H1 (cell line): ENCODE results near the gene GLOD4. TPM values are rescaled to one million over a fixed set of nuclear protein-coding genes. Genes with fewer than 3 reads are reported as not detected.

Experiments
- CTCF ChIA-PET: fragments of 300-600 bp; sonication (Branson Sonifier 250); formaldehyde crosslinking; loops from one replicate; lab custom pipeline; 2021; ENCODE audit not compliant: partially characterized antibody; lab: Charles Lee
- POLR2A ChIA-PET: fragments of 300-600 bp; sonication (Branson Sonifier 250); formaldehyde crosslinking; loops from one replicate; lab custom pipeline; 2021; ENCODE audit warnings: inconsistent platforms; ENCODE audit not compliant: partially characterized antibody; lab: Charles Lee
- DNase-seq, 2 experiments: peaks; one replicate each; pipeline versions ENCODE4 v3.0.0 to v3.0.0-alpha.2; 2010 to 2022; ENCODE audit warnings: low spot score in 2 of 2, low read depth in 1 of 2, mixed read lengths in 1 of 2
- FAIRE-seq: peaks from 2 replicates; lab custom pipeline; 2011; peaks lifted over from hg19 to GRCh38; lab: Jason Lieb, UNC
- H2AFZ ChIP-seq: 2 replicates; pipeline ENCODE4 v1.8.1; 2012; ENCODE audit warnings: low read length, inconsistent platforms
- H2AK5ac ChIP-seq: 2 replicates; pipeline ENCODE4 v1.6.1; 2013; ENCODE audit warnings: low read depth, low read length
- H2BK120ac ChIP-seq: replicated peaks from 2 replicates; pipeline ENCODE3; 2013; ENCODE audit warnings: low read depth, low read length, inconsistent platforms
- H2BK12ac ChIP-seq: 2 replicates; pipeline ENCODE4 v1.6.1; 2013; ENCODE audit warnings: low read depth, low read length
- H2BK15ac ChIP-seq: 2 replicates; pipeline ENCODE4 v1.6.1; 2013; ENCODE audit warnings: low read length
- H2BK20ac ChIP-seq: 2 replicates; pipeline ENCODE4 v1.6.1; 2013; ENCODE audit warnings: low read length
- H2BK5ac ChIP-seq: 2 replicates; pipeline ENCODE4 v1.6.1; 2013; ENCODE audit warnings: low read depth, low read length
- H3K14ac ChIP-seq: 2 replicates; pipeline ENCODE4 v1.6.1; 2013; ENCODE audit warnings: inconsistent platforms; ENCODE audit not compliant: insufficient read length
- H3K18ac ChIP-seq: 2 replicates; pipeline ENCODE4 v1.6.1; 2013; ENCODE audit warnings: low read length; ENCODE audit errors: extremely low read depth
- H3K23ac ChIP-seq: 2 replicates; pipeline ENCODE4 v1.6.1; 2013; ENCODE audit warnings: inconsistent platforms; ENCODE audit not compliant: insufficient read length
- H3K23me2 ChIP-seq: 2 replicates; pipeline ENCODE4 v1.6.1; 2013; ENCODE audit warnings: low read depth, low read length
- H3K27ac ChIP-seq: 2 replicates; pipeline ENCODE4 v1.6.1; 2011; ENCODE audit warnings: low read depth, low read length, inconsistent platforms
- H3K27me3 ChIP-seq, 4 experiments: replicated peaks in 1 of 4; 1 replicate in 1 of 4; 2 replicates in 3 of 4; pipeline versions ENCODE4 v1.6.1 to v1.8.1; 2011 to 2013; ENCODE audit warnings: low read length in 3 of 4, mild to moderate bottlenecking in 3 of 4, inconsistent platforms in 2 of 4, mixed read lengths in 2 of 4, moderate library complexity in 1 of 4; ENCODE audit not compliant: control insufficient read depth in 3 of 4, insufficient read depth in 3 of 4; ENCODE audit errors: extremely low read depth in 1 of 4
- H3K36me3 ChIP-seq, 4 experiments: 2 replicates each; pipeline versions ENCODE4 v1.6.1 to v1.8.1; 2011 to 2013; ENCODE audit warnings: mild to moderate bottlenecking in 4 of 4, low read length in 3 of 4, moderate library complexity in 2 of 4, control low read depth in 1 of 4, inconsistent platforms in 1 of 4; ENCODE audit not compliant: insufficient read depth in 4 of 4, control insufficient read depth in 2 of 4
- H3K4ac ChIP-seq: replicated peaks from 2 replicates; pipeline ENCODE3; 2013; ENCODE audit warnings: low read length, low read depth, mixed read lengths, inconsistent platforms; ENCODE audit not compliant: insufficient read length
- H3K4me1 ChIP-seq, 4 experiments: replicated peaks in 1 of 4; 1 replicate in 1 of 4; 2 replicates in 3 of 4; pipeline versions ENCODE4 v1.6.1 to v1.8.1; 2011 to 2013; ENCODE audit warnings: low read length in 3 of 4, inconsistent platforms in 2 of 4, mixed read lengths in 1 of 4; ENCODE audit not compliant: insufficient read depth in 4 of 4, control insufficient read depth in 3 of 4
- H3K4me2 ChIP-seq, 2 experiments: 2 replicates each; pipeline versions ENCODE4 v1.6.1 to v1.8.1; 2011 to 2013; ENCODE audit warnings: low read depth in 2 of 2, low read length in 2 of 2, control low read depth in 1 of 2, inconsistent platforms in 1 of 2, mild to moderate bottlenecking in 1 of 2; ENCODE audit not compliant: insufficient read depth in 1 of 2
- H3K4me3 ChIP-seq, 4 experiments: fragments of 200-600, 300-600 bp in 1 of 4; sonication (generic), shearing (Covaris generic), sonication (Bioruptor Twin) in 1 of 4; 2 replicates each; pipeline versions ENCODE4 v1.5.1 to v1.8.1; 2011 to 2016; ENCODE audit warnings: low read length in 4 of 4, low read depth in 3 of 4, control low read depth in 2 of 4, inconsistent platforms in 2 of 4, mild to moderate bottlenecking in 2 of 4, mixed read lengths in 1 of 4, moderate library complexity in 1 of 4; ENCODE audit not compliant: insufficient read depth in 2 of 4; ENCODE audit errors: extremely low read depth in 1 of 4
- H3K56ac ChIP-seq: replicated peaks from 2 replicates; pipeline ENCODE3; 2013; ENCODE audit warnings: low read depth, mild to moderate bottlenecking, mixed read lengths, low read length, inconsistent platforms; ENCODE audit not compliant: insufficient read length
- H3K79me1 ChIP-seq: 2 replicates; pipeline ENCODE4 v1.6.1; 2013; ENCODE audit warnings: low read depth, low read length, control low read depth
- H3K79me2 ChIP-seq, 2 experiments: 2 replicates each; pipeline versions ENCODE4 v1.6.1 to v1.8.1; 2012 to 2013; ENCODE audit warnings: low read length in 2 of 2, mild to moderate bottlenecking in 2 of 2, inconsistent platforms in 1 of 2; ENCODE audit not compliant: insufficient read depth in 2 of 2, control insufficient read depth in 1 of 2
- H3K9ac ChIP-seq, 4 experiments: replicated peaks in 1 of 4; 1 replicate in 1 of 4; 2 replicates in 3 of 4; pipeline versions ENCODE4 v1.6.1 to v1.8.1; 2011 to 2013; ENCODE audit warnings: low read depth in 3 of 4, low read length in 3 of 4, control low read depth in 2 of 4, mild to moderate bottlenecking in 2 of 4, moderate library complexity in 2 of 4, inconsistent platforms in 1 of 4; ENCODE audit errors: extremely low read depth in 1 of 4
- H3K9me3 ChIP-seq, 2 experiments: 2 replicates each; pipeline versions ENCODE4 v1.6.1 to v1.8.1; 2012 to 2013; ENCODE audit warnings: mild to moderate bottlenecking in 2 of 2, moderate library complexity in 2 of 2, control low read depth in 1 of 2, inconsistent platforms in 1 of 2, low read depth in 1 of 2, low read length in 1 of 2, mixed read lengths in 1 of 2; ENCODE audit not compliant: insufficient read depth in 2 of 2
- H4K20me1 ChIP-seq, 2 experiments: replicated peaks in 1 of 2; 2 replicates each; pipeline versions ENCODE3 to v1.8.1; 2011 to 2013; ENCODE audit warnings: inconsistent platforms in 2 of 2, low read length in 2 of 2, mild to moderate bottlenecking in 1 of 2; ENCODE audit not compliant: insufficient read depth in 2 of 2, control insufficient read depth in 1 of 2
- H4K5ac ChIP-seq: 2 replicates; pipeline ENCODE4 v1.6.1; 2013; ENCODE audit warnings: low read length, low read depth, mixed read lengths, inconsistent platforms; ENCODE audit not compliant: insufficient read length
- H4K8ac ChIP-seq: 2 replicates; pipeline ENCODE4 v1.8.0; 2013; ENCODE audit warnings: mild to moderate bottlenecking, moderate library complexity, low read length, inconsistent platforms; ENCODE audit not compliant: insufficient read depth; ENCODE audit errors: extremely low read depth
- H4K91ac ChIP-seq: replicated peaks from 2 replicates; pipeline ENCODE3; 2013; ENCODE audit warnings: low read length, mixed read lengths, inconsistent platforms; ENCODE audit not compliant: insufficient read length
- ASH2L ChIP-seq: fragments of 200-600, 300-600 bp; sonication (generic); IDR thresholded peaks from one replicate; pipeline ENCODE4 v1.7.1; 2017; ENCODE audit warnings: low read length
- BCL11A ChIP-seq, 2 experiments: IDR thresholded peaks; one replicate each; pipeline ENCODE4 v1.6.1; 2011; ENCODE audit warnings: low read depth in 2 of 2, low read length in 2 of 2, mild to moderate bottlenecking in 2 of 2
- CHD2 ChIP-seq: IDR thresholded peaks from 2 replicates; pipeline ENCODE4 v1.6.1; 2012; ENCODE audit warnings: low read length, improper control_type of control experiment
- EGR1 ChIP-seq: IDR thresholded peaks from 2 replicates; pipeline ENCODE4 v1.6.1; 2011; ENCODE audit warnings: low read depth, low read length, borderline replicate concordance
- FOSL1 ChIP-seq: IDR thresholded peaks from 2 replicates; pipeline ENCODE4 v1.6.1; 2011; ENCODE audit warnings: mild to moderate bottlenecking, low read depth, low read length, moderate library complexity; ENCODE audit not compliant: insufficient read depth
- HDAC2 ChIP-seq, 2 experiments: fragments of 300-600 bp in 1 of 2; sonication (generic) in 1 of 2; IDR thresholded peaks; 2 replicates each; pipeline ENCODE4 v1.6.1; 2011 to 2012; ENCODE audit warnings: low read depth in 2 of 2, low read length in 2 of 2, mild to moderate bottlenecking in 2 of 2, moderate library complexity in 2 of 2, borderline replicate concordance in 1 of 2, inconsistent platforms in 1 of 2
- HDAC6 ChIP-seq: IDR thresholded peaks from one replicate; pipeline ENCODE4 v1.7.1; 2012; ENCODE audit warnings: low read depth, mild to moderate bottlenecking, inconsistent platforms, low read length, moderate library complexity
- SP1 ChIP-seq: IDR thresholded peaks from 2 replicates; pipeline ENCODE4 v1.6.1; 2011; ENCODE audit warnings: low read depth, low read length
- WGBS, 2 experiments: shearing (Covaris generic) in 1 of 2; methylation state at CpG; one replicate each; pipeline versions ENCODE4 v1.1.6 to v1.1.7; 2013 to 2015; ENCODE audit warnings: low lambda C conversion rate in 2 of 2, mixed read lengths in 2 of 2, inconsistent platforms in 1 of 2, low coverage in 1 of 2, missing lambda C conversion rate in 1 of 2; ENCODE audit not compliant: insufficient replicate concordance in 2 of 2, insufficient coverage in 1 of 2, insufficient read length in 1 of 2; ENCODE audit errors: extremely low coverage in 1 of 2, missing lambda C conversion rate in 1 of 2; 5-methylcytosine and 5-hydroxymethylcytosine counted together
- polyA plus RNA-seq, 7 experiments: library from polyadenylated mRNA; depleted of rRNA in 3 of 7; stranded (reverse) in 5 of 7; unstranded in 2 of 7; fragments of >200 nt in 5 of 7; fragments of 200-250 nt in 2 of 7; gene quantifications; 1 replicate in 5 of 7; 2 replicates in 1 of 7; 4 replicates in 1 of 7; pipeline versions ENCODE4 v1.2.1 to v1.2.3, GENCODE V29; 2011 to 2013; ENCODE audit warnings: missing spikeins in 2 of 7, mixed read lengths in 2 of 7
- total RNA-seq: library from RNA; stranded (reverse); fragmentation: NEBNext Ultra II Directional; extraction: Animal tissue kit (Norgen Biotek cat#: 25700); gene quantifications from 2 replicates; pipeline ENCODE4 v1.2.1, GENCODE V29; 2021
- TF ChIP-seq, protein P1 (sequence below): IDR thresholded peaks from 2 replicates; pipeline ENCODE4 v1.6.1; 2011; ENCODE audit warnings: low read length, improper control_type of control experiment

GLOD4 gene
- total and polyA plus RNA-seq, 2 of the 8 experiments (the other 6 are each of a cell fraction or from before 2014, with no cell fraction given), result 36.8 to 81.3 TPM

DNA sequence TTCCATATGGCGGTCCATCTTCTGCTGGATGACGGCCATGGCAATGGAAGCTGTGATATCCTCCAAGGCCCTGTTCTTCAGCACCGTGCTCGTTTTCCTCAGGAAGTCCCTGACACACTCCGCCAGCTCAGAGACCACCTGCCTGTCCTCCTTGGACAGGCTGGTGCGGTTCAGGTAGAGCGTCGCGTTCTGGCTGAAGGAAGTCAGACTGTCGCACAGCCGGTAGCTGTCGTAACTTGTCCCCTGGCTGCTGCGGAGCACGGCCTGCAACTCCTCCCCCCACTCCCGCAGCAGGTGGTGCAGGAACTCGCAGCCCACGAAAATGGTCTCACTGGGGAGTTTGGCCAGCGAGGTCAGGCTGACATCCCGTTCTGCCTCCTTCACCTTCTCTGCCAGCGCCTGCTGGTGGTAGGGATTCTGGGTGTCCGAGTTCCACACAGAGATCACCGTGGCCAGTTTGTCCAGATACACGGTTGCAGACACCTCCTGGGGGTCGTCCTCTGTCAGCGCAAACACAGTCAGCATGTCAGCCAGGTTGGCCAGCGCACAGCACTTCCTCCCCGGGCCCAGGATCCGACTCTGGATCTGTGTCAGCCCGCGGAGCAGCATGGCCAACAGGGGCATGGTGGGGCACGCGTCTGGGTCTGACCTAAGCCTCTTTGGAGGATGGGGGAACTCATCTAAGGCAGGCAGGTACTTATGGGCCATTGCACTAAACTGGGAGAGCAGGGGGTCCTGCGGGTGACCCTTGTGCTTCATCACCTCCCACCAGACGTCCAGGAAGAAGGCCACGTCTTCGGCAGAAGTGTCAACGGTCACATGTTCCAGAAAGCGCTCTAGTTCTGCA is 35.1 kb downstream of the GLOD4 start:
- CTCF ChIA-PET, result interaction anchor here (1.0 kb wide), 1 partner anchor 28 kb away, joined by 3 read pairs; no protein-coding TSS in a partner anchor
- POLR2A ChIA-PET, result interaction anchor here (0.7 to 3.9 kb wide), 4 partner anchors 10 to 18 kb away, joined by 3 to 15 read pairs (median 6); no protein-coding TSS in a partner anchor
- Histone ChIP-seq H2BK20ac (no peak overlapping the region), H3K4me1 (peaks cover 0 to 8% (median 3%) of the 10 kb centered on the region in 4 experiments; a peak in 4 of 7 replicates), H3K9me3 (peaks cover 4 to 7% of the 10 kb centered on the region in 2 experiments; a peak in 2 of 4 replicates), H3K27me3 (no peaks in the 10 kb centered on the region), H3K18ac (no peak overlapping the region), H3K56ac (no peak overlapping the region), H2BK15ac (no peak overlapping the region), H3K36me3 (peaks cover 30 to 69% (median 42%) of the 10 kb centered on the region in 4 experiments), H2BK12ac (no peak overlapping the region), H3K4me3 (no peak overlapping the region), H3K23ac (no peak overlapping the region), H4K20me1 (peaks cover 3 to 37% of the 10 kb centered on the region in 2 experiments), H3K4ac (no peak overlapping the region), H3K23me2 (peaks cover 8% of the 10 kb centered on the region), H2BK120ac (no peak overlapping the region), H3K27ac (no peak overlapping the region), H3K4me2 (no peak overlapping the region), H3K79me2 (peaks cover 3 to 47% of the 10 kb centered on the region in 2 experiments; a peak in 3 of 4 replicates), H3K79me1 (peaks cover 22% of the 10 kb centered on the region), H3K14ac (no peak overlapping the region), H2BK5ac (no peak overlapping the region; the same call in 1 of the 2 replicates), H4K8ac (no peak overlapping the region; the same call in 1 of the 2 replicates), H3K9ac (no peak overlapping the region), H4K91ac (no peak overlapping the region), H2AK5ac (no peak overlapping the region), H4K5ac (no peak overlapping the region), H2AFZ (no peak overlapping the region)
- FAIRE-seq (no peak), DNase-seq (no peak)
- 97% methylated on average over 35 of the region's 38 CpGs; no CpG with 5 or more reads in 1 of the 2 experiments for WGBS, 2 experiments
- TF ChIP-seq BCL11A (IDR thresholded peaks at IDR 0.05; ENCODE audit: low read depth in 2 of 2, low read length in 2 of 2) (no peak), SP1 (no peak), FOSL1 (no peak), HDAC2 (IDR thresholded peaks at IDR 0.05; ENCODE audit: borderline replicate concordance in 1 of 2, low read depth in 2 of 2, low read length in 2 of 2) (no peak), HDAC6 (no peak), CHD2 (no peak), EGR1 (no peak), ASH2L (no peak)
- TF ChIP-seq, protein P1, sequence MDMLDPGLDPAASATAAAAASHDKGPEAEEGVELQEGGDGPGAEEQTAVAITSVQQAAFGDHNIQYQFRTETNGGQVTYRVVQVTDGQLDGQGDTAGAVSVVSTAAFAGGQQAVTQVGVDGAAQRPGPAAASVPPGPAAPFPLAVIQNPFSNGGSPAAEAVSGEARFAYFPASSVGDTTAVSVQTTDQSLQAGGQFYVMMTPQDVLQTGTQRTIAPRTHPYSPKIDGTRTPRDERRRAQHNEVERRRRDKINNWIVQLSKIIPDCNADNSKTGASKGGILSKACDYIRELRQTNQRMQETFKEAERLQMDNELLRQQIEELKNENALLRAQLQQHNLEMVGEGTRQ, result no peak
